HUES6 (cell line): Measurements from ENCODE around the gene STEAP1.

ENCODE experiments used
- H3K27ac ChIP-seq: 2 replicates; pipeline ENCODE4 v1.7.0; 2013; ENCODE audit warnings: low read depth, mild to moderate bottlenecking, low read length, inconsistent platforms
- H3K27me3 ChIP-seq: 2 replicates; pipeline ENCODE4 v1.6.1; 2013; ENCODE audit warnings: low read length; ENCODE audit not compliant: control insufficient read depth, insufficient read depth
- H3K36me3 ChIP-seq: 2 replicates; pipeline ENCODE4 v1.6.1; 2013; ENCODE audit warnings: low read length; ENCODE audit not compliant: control insufficient read depth, insufficient read depth
- H3K4me1 ChIP-seq: 2 replicates; pipeline ENCODE4 v1.6.1; 2013; ENCODE audit warnings: low read length; ENCODE audit not compliant: control insufficient read depth, insufficient read depth
- H3K4me3 ChIP-seq: 2 replicates; pipeline ENCODE4 v1.5.1; 2013; ENCODE audit warnings: low read depth, low read length
- H3K9ac ChIP-seq: one replicate; pipeline ENCODE4 v1.6.1; 2013; ENCODE audit warnings: mild to moderate bottlenecking, low read length
- H3K9me3 ChIP-seq: 2 replicates; pipeline ENCODE4 v1.6.1; 2013; ENCODE audit warnings: low read depth, low read length; ENCODE audit not compliant: control insufficient read depth, insufficient read depth

Gene STEAP1

DNA sequence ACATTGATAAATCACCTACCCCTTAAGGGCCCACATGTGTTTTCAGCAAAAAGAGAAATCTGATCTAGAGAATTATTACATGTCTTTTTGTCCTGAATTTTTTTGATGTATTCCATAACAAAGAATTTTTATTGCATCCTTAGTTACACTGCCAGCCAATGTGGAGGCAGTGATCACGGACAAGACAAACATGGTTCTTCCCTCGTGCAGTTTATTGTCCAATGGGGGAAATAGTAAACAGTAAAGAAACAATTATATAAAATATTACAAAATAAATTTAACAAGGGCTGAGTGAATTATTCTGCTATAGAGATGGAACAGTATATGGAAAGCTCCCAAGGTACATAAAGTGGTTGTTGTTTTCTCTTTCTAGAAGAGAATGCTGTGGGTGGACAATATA is 59.3 kb downstream of the STEAP1 start:
- peaks cover 40% of the 10 kb centered on the region for H3K4me1 ChIP-seq
- H3K36me3 ChIP-seq, result peaks cover 3% of the 10 kb centered on the region; the same call in 1 of the 2 replicates
- H3K27ac ChIP-seq, result no peak overlapping the region
- peaks cover 6% of the 10 kb centered on the region; the same call in 1 of the 2 replicates for H3K27me3 ChIP-seq
- no peaks in the 10 kb centered on the region for H3K9me3 ChIP-seq
- no peak overlapping the region for H3K9ac ChIP-seq
- H3K4me3 ChIP-seq, result peak overlapping the region; percentile 52
